ENCODE results near the gene TRIM52. TPM values are rescaled to one million over a fixed set of nuclear protein-coding genes. Genes with fewer than 3 reads are reported as not detected.
"Not testable (repeated sequence)": the region's sequence is repeated elsewhere in the genome, so short reads cannot be mapped to it uniquely, and the experiment has no call there.

Gene TRIM52
- total RNA-seq, 1 donor from 2014 or later: 12.3 TPM

GRCh38 chr5:181217803-181218062 is 43.2 kb downstream of the TRIM52 start:
- Mint-ChIP-seq H3K4me3 (ENCODE audit: low read depth) (peak overlapping the region; percentile 57), H3K36me3 (ENCODE audit: insufficient read depth) (peaks cover 5% of the 10 kb centered on the region), H3K9me3 (ENCODE audit: low read depth) (no peaks in the 10 kb centered on the region), H3K4me1 (ENCODE audit: low read depth) (peaks cover 7% of the 10 kb centered on the region), H3K27ac (peak overlapping the region; percentile 99), H3K27me3 (peaks cover 50% of the 10 kb centered on the region)
- no peak for DNase-seq (ENCODE audit: low spot score, unreplicated experiment)
- TF ChIP-seq CTCF (IDR thresholded peaks at IDR 0.05; ENCODE audit: unreplicated experiment): no peak

GRCh38 chr5:181217111-181217802 is 43.7 kb downstream of the TRIM52 start:
- peak; percentile 21 for DNase-seq (ENCODE audit: low spot score, unreplicated experiment)
- Mint-ChIP-seq H3K9me3 (ENCODE audit: low read depth) (no peaks in the 10 kb centered on the region), H3K36me3 (ENCODE audit: insufficient read depth) (peaks cover 5% of the 10 kb centered on the region), H3K27ac (peak overlapping the region; percentile 99), H3K27me3 (peaks cover 51% of the 10 kb centered on the region), H3K4me3 (ENCODE audit: low read depth) (peak overlapping the region; percentile 57), H3K4me1 (ENCODE audit: low read depth) (peaks cover 7% of the 10 kb centered on the region)
- peak; percentile 21 for TF ChIP-seq CTCF (IDR thresholded peaks at IDR 0.05; ENCODE audit: unreplicated experiment)

- H3K27ac Mint-ChIP-seq: peak overlapping the region; percentile 49
- no peak for TF ChIP-seq CTCF (IDR thresholded peaks at IDR 0.05; ENCODE audit: unreplicated experiment)
- no peaks in the 10 kb centered on the region for H3K9me3 Mint-ChIP-seq (ENCODE audit: low read depth)
- H3K36me3 Mint-ChIP-seq (ENCODE audit: insufficient read depth): peaks cover 1% of the 10 kb centered on the region
- H3K4me1 Mint-ChIP-seq (ENCODE audit: low read depth): peaks cover 6% of the 10 kb centered on the region
- peaks cover 59% of the 10 kb centered on the region for H3K27me3 Mint-ChIP-seq
- H3K4me3 Mint-ChIP-seq (ENCODE audit: low read depth): peak overlapping the region; percentile 33
- DNase-seq (ENCODE audit: low spot score, unreplicated experiment): no peak
Observed at GRCh38 chr5:181215997-181216989, 44.6 kb downstream of the TRIM52 start.

- peaks cover 56% of the 10 kb centered on the region for H3K27me3 Mint-ChIP-seq
- DNase-seq (ENCODE audit: low spot score, unreplicated experiment); H3K9me3 Mint-ChIP-seq (ENCODE audit: low read depth); H3K27ac Mint-ChIP-seq; H3K36me3 Mint-ChIP-seq (ENCODE audit: insufficient read depth); H3K4me3 Mint-ChIP-seq (ENCODE audit: low read depth); H3K4me1 Mint-ChIP-seq (ENCODE audit: low read depth): not testable (repeated sequence)
Observed at GRCh38 chr5:181214249-181214648, 46.7 kb downstream of the TRIM52 start.

GRCh38 chr5:181212934-181213333 is 48.0 kb downstream of the TRIM52 start:
- H3K36me3 Mint-ChIP-seq (ENCODE audit: insufficient read depth): no peaks in the 10 kb centered on the region
- H3K27ac Mint-ChIP-seq: no peak overlapping the region
- H3K9me3 Mint-ChIP-seq (ENCODE audit: low read depth): no peaks in the 10 kb centered on the region
- no peak for TF ChIP-seq CTCF (IDR thresholded peaks at IDR 0.05; ENCODE audit: unreplicated experiment)
- peaks cover 54% of the 10 kb centered on the region for H3K27me3 Mint-ChIP-seq
- peaks cover 6% of the 10 kb centered on the region for H3K4me1 Mint-ChIP-seq (ENCODE audit: low read depth)
- DNase-seq (ENCODE audit: low spot score, unreplicated experiment): no peak
- no peak overlapping the region for H3K4me3 Mint-ChIP-seq (ENCODE audit: low read depth)

Data from progenitor cell of endocrine pancreas (in vitro differentiated cells).